IMR-90 (cell line): ENCODE data around the gene TMEM131L. TPM values are rescaled to one million over a fixed set of nuclear protein-coding genes. Genes with fewer than 3 reads are reported as not detected.

Experiments used
- ATAC-seq: fragments of 200-7000 bp; cut with Tn5 transposase; 2 replicates; pipeline ENCODE4 v1.9.1; 2020; ENCODE audit warnings: low read depth, mild to moderate bottlenecking, moderate library complexity
- BruUV-seq: library from RNA; stranded (reverse); fragments of 400-500 nt; replicated peaks from 2 replicates; lab custom pipeline; 2021; lab: Mats Ljungman, UMichigan
- CTCF ChIA-PET: fragments of 300-600 bp; formaldehyde crosslinking; extraction: SDS; loops from one replicate; lab custom pipeline; 2021; ENCODE audit warnings: antibody characterized with exemption; lab: Yijun Ruan, JAX
- POLR2A ChIA-PET: fragments of 300-600 bp; sonication (Branson Sonifier 250); formaldehyde crosslinking; loops from one replicate; lab custom pipeline; 2022; ENCODE audit warnings: antibody characterized with exemption; ENCODE audit not compliant: unreplicated experiment; lab: Charles Lee
- DNase-seq: peaks from one replicate; pipeline ENCODE4 v3.0.0; 2013
- H2AFZ ChIP-seq: replicated peaks from 2 replicates; pipeline ENCODE3; 2013; ENCODE audit warnings: low read length, mild to moderate bottlenecking; ENCODE audit not compliant: poor library complexity
- H2AK5ac ChIP-seq: 2 replicates; pipeline ENCODE4 v1.6.1; 2013; ENCODE audit warnings: low read depth, low read length, inconsistent platforms
- H2AK9ac ChIP-seq: replicated peaks from 2 replicates; pipeline ENCODE3; 2013; ENCODE audit warnings: mild to moderate bottlenecking, low read depth, low read length, moderate library complexity; ENCODE audit not compliant: poor library complexity
- H2BK120ac ChIP-seq: 2 replicates; pipeline ENCODE4 v1.6.1; 2013; ENCODE audit warnings: low read depth, low read length, inconsistent platforms
- H2BK15ac ChIP-seq: 3 replicates; pipeline ENCODE4 v1.6.1; 2013; ENCODE audit warnings: low read depth, low read length, inconsistent platforms
- H2BK20ac ChIP-seq: 2 replicates; pipeline ENCODE4 v1.6.1; 2013; ENCODE audit warnings: low read depth, mild to moderate bottlenecking, inconsistent platforms, low read length, moderate library complexity
- H2BK5ac ChIP-seq: 2 replicates; pipeline ENCODE4 v1.6.1; 2013; ENCODE audit warnings: mild to moderate bottlenecking, low read depth, low read length, inconsistent platforms; ENCODE audit not compliant: poor library complexity, severe bottlenecking
- H3K14ac ChIP-seq: replicated peaks from 2 replicates; pipeline ENCODE4 v1.6.1; 2013; ENCODE audit warnings: low read depth, low read length, inconsistent platforms
- H3K18ac ChIP-seq: 2 replicates; pipeline ENCODE4 v1.6.1; 2013; ENCODE audit warnings: low read depth, low read length, control low read depth
- H3K23ac ChIP-seq: 2 replicates; pipeline ENCODE4 v1.6.1; 2013; ENCODE audit warnings: low read depth, low read length, inconsistent platforms
- H3K27ac ChIP-seq: 2 replicates; pipeline ENCODE4 v1.5.1; 2013; ENCODE audit warnings: mild to moderate bottlenecking, control low read depth, low read length; ENCODE audit not compliant: insufficient read depth
- H3K27me3 ChIP-seq: 2 replicates; pipeline ENCODE4 v1.6.1; 2013; ENCODE audit warnings: low read length; ENCODE audit not compliant: control insufficient read depth, insufficient read depth
- H3K36me3 ChIP-seq: 2 replicates; pipeline ENCODE4 v1.6.1; 2013; ENCODE audit warnings: low read length, mixed read lengths; ENCODE audit not compliant: control insufficient read depth, insufficient read depth
- H3K4ac ChIP-seq: 2 replicates; pipeline ENCODE4 v1.6.1; 2013; ENCODE audit warnings: low read depth, low read length, inconsistent platforms
- H3K4me1 ChIP-seq: 2 replicates; pipeline ENCODE4 v1.6.1; 2013; ENCODE audit warnings: low read length, mixed read lengths; ENCODE audit not compliant: control insufficient read depth, insufficient read depth
- H3K4me2 ChIP-seq: 2 replicates; pipeline ENCODE4 v1.6.1; 2013; ENCODE audit warnings: low read depth, mild to moderate bottlenecking, control low read depth, low read length, moderate library complexity
- H3K4me3 ChIP-seq: 2 replicates; pipeline ENCODE4 v1.5.1; 2013; ENCODE audit warnings: low read depth, mild to moderate bottlenecking, control low read depth, low read length, moderate library complexity; ENCODE audit not compliant: insufficient read depth
- H3K56ac ChIP-seq: 2 replicates; pipeline ENCODE4 v1.6.1; 2013; ENCODE audit warnings: low read length, inconsistent platforms; ENCODE audit not compliant: insufficient read depth; ENCODE audit errors: extremely low read depth
- H3K79me1 ChIP-seq, 2 experiments: 2 replicates each; pipeline ENCODE4 v1.6.1; 2013; ENCODE audit warnings: low read length in 2 of 2, inconsistent platforms in 1 of 2, low read depth in 1 of 2
- H3K9ac ChIP-seq: 2 replicates; pipeline ENCODE4 v1.6.1; 2013; ENCODE audit warnings: low read depth, low read length, control low read depth
- H3K9me1 ChIP-seq: 2 replicates; pipeline ENCODE4 v1.6.1; 2013; ENCODE audit warnings: low read length, inconsistent platforms; ENCODE audit not compliant: insufficient read depth
- H3K9me3 ChIP-seq: 2 replicates; pipeline ENCODE4 v1.6.1; 2013; ENCODE audit warnings: low read length; ENCODE audit not compliant: control insufficient read depth, insufficient read depth
- H4K20me1 ChIP-seq: 2 replicates; pipeline ENCODE4 v1.6.1; 2013; ENCODE audit warnings: low read length, inconsistent platforms; ENCODE audit not compliant: insufficient read depth
- H4K5ac ChIP-seq: 2 replicates; pipeline ENCODE4 v1.6.1; 2013; ENCODE audit warnings: mild to moderate bottlenecking, low read depth, low read length, control low read depth
- H4K8ac ChIP-seq, 2 experiments: 2 replicates each; pipeline ENCODE4 v1.6.1; 2013; ENCODE audit warnings: low read depth in 2 of 2, low read length in 2 of 2, control low read depth in 1 of 2, inconsistent platforms in 1 of 2
- H4K91ac ChIP-seq: 2 replicates; pipeline ENCODE4 v1.6.1; 2013; ENCODE audit warnings: low read depth, low read length, inconsistent platforms; ENCODE audit not compliant: insufficient read depth
- BHLHE40 ChIP-seq: fragments of 150-350 bp; IDR thresholded peaks from 2 replicates; pipeline ENCODE4 v1.6.1; 2016; ENCODE audit warnings: mild to moderate bottlenecking, low read depth, low read length
- CHD1 ChIP-seq: IDR thresholded peaks from 2 replicates; pipeline ENCODE4 v1.6.1; 2012; ENCODE audit warnings: low read depth, low read length, improper control_type of control experiment
- MAFK ChIP-seq: IDR thresholded peaks from 2 replicates; pipeline ENCODE4 v1.6.1; 2012; ENCODE audit warnings: low read depth, low read length, improper control_type of control experiment
- MAZ ChIP-seq: IDR thresholded peaks from 2 replicates; pipeline ENCODE4 v1.6.1; 2012; ENCODE audit warnings: low read depth, mild to moderate bottlenecking, low read length, improper control_type of control experiment, moderate library complexity, borderline replicate concordance
- RFX5 ChIP-seq: IDR thresholded peaks from 2 replicates; pipeline ENCODE4 v1.8.0; 2012; ENCODE audit warnings: low read depth, mild to moderate bottlenecking, low read length, moderate library complexity
- WGBS, 2 experiments: methylation state at CpG; one replicate each; pipeline versions ENCODE4 v1.1.5 to v1.1.7; 2013; ENCODE audit warnings: missing lambda C conversion rate in 2 of 2; ENCODE audit not compliant: insufficient read length in 1 of 2; ENCODE audit errors: extremely low coverage in 2 of 2; 5-methylcytosine and 5-hydroxymethylcytosine counted together
- dilution Hi-C: fragments of 300-500 bp; cut with HindIII; formaldehyde crosslinking; loops from one replicate; pipeline ENCODE4 v1.14.3; 2018; ENCODE audit warnings: low sequenced_read_pairs; ENCODE audit not compliant: unreplicated experiment
- in situ Hi-C: fragments of 300-500 bp; cut with MboI; formaldehyde crosslinking; loops from 3 replicates; pipeline ENCODE4 v1.14.3; 2019; ENCODE audit warnings: low sequenced_read_pairs, inconsistent platforms, mixed read lengths
- intact Hi-C: fragments of 100-400 bp; cut with micrococcal nuclease; formaldehyde crosslinking; loops from 2 replicates; pipeline ENCODE4 v1.10.0; 2022
- polyA plus RNA-seq, 3 experiments: library from polyadenylated mRNA; depleted of rRNA; stranded (reverse); fragments of >200 nt; gene quantifications; 2 replicates each; pipeline ENCODE4 v1.2.3, GENCODE V29; 2012; ENCODE audit warnings: low replicate concordance in 1 of 3
- total RNA-seq: library from RNA; depleted of rRNA; stranded (reverse); fragments of >200 nt; gene quantifications from 2 replicates; pipeline ENCODE4 v1.2.3, GENCODE V29; 2012

The TMEM131L gene
- total and polyA plus RNA-seq, 2 of the 4 experiments (the other 2 are of a cell fraction): 8.4 to 23.8 TPM

- no peak for TF ChIP-seq MAZ
- TF ChIP-seq CHD1: no peak
- TF ChIP-seq BHLHE40: no peak
Observed at GRCh38 chr4:153585026-153585425, 118.9 kb downstream of the TMEM131L start (continued).

GRCh38 chr4:153589703-153590595, 123.8 kb downstream of the TMEM131L start:
- Histone ChIP-seq H3K9ac (no peak overlapping the region), H2AK5ac (no peak overlapping the region), H4K91ac (no peak overlapping the region), H3K27ac (no peak overlapping the region), H2AK9ac (no peak overlapping the region), H3K4me2 (no peak overlapping the region), H3K36me3 (peaks cover 10% of the 10 kb centered on the region; the same call in 1 of the 2 replicates), H3K18ac (no peak overlapping the region), H3K9me1 (no peaks in the 10 kb centered on the region; the same call in 1 of the 2 replicates), H3K9me3 (no peaks in the 10 kb centered on the region), H3K79me1 (no peaks in the 10 kb centered on the region), H3K23ac (no peak overlapping the region), H2AFZ (no peak overlapping the region), H4K8ac (no peak overlapping the region), H3K4me3 (no peak overlapping the region), H4K20me1 (no peaks in the 10 kb centered on the region), H3K4me1 (no peaks in the 10 kb centered on the region), H4K5ac (no peak overlapping the region), H2BK20ac (no peak overlapping the region), H3K14ac (no peak overlapping the region), H2BK5ac (no peak overlapping the region), H3K56ac (no peak overlapping the region), H3K4ac (no peak overlapping the region), H3K27me3 (no peaks in the 10 kb centered on the region), H2BK120ac (no peak overlapping the region), H2BK15ac (no peak overlapping the region)
- TF ChIP-seq RFX5 (no peak), MAFK (peak; percentile 61; the same call in 1 of the 2 replicates)
- in situ Hi-C loops: loop anchor here (25.0 kb wide), 1 partner anchor 753 kb away; no protein-coding TSS in a partner anchor
- BruUV-seq: no TSS peak
- ATAC-seq: no peak
- dilution Hi-C loops: no loop called here
- ChIA-PET CTCF (no interaction called here), POLR2A (no interaction called here)
- intact Hi-C loops: no loop called here
- no peak for DNase-seq
- WGBS, 2 experiments: no CpG with 5 or more reads among the region's 7 CpGs
